ENCODE measurements around the gene LEKR1. TPM values are rescaled to one million over a fixed set of nuclear protein-coding genes. Genes with fewer than 3 reads are reported as not detected.

LEKR1 gene
- total and polyA plus RNA-seq, 7 donors: 0.12 to 0.79 (median 0.32) TPM; not detected in 2

DNA sequence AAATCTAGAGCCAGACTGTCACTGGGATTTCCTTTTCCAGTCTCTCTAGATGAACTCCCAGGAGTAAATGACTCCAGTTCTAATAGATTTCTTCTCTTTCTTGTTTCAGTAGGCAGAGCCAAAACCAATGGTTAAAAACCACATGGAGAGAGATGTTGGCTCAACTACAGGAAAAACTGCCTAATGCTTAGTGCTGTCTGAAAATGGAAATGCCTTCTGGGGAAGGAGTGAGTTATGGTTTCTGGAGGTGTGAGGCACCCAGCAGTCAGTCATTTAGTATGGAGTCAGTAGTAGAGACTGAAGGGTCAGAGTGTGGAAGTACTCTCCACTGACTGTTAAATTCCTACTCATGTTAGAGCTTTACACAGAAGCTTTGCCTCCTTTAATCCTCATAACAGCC is 197.1 kb downstream of the LEKR1 start:
- H3K4me1 ChIP-seq: no peaks in the 10 kb centered on the region
- no peak for DNase-seq
- H3K36me3 ChIP-seq (ENCODE audit: insufficient read depth in 1 of 2, low read depth in 1 of 2): no peaks in the 10 kb centered on the region
- no peak overlapping the region for H3K27ac ChIP-seq
- no peaks in the 10 kb centered on the region for H3K27me3 ChIP-seq (ENCODE audit: insufficient read depth in 3 of 3, low read length in 2 of 3)
- no peaks in the 10 kb centered on the region for H3K9me3 ChIP-seq
- TF ChIP-seq, protein P1, sequence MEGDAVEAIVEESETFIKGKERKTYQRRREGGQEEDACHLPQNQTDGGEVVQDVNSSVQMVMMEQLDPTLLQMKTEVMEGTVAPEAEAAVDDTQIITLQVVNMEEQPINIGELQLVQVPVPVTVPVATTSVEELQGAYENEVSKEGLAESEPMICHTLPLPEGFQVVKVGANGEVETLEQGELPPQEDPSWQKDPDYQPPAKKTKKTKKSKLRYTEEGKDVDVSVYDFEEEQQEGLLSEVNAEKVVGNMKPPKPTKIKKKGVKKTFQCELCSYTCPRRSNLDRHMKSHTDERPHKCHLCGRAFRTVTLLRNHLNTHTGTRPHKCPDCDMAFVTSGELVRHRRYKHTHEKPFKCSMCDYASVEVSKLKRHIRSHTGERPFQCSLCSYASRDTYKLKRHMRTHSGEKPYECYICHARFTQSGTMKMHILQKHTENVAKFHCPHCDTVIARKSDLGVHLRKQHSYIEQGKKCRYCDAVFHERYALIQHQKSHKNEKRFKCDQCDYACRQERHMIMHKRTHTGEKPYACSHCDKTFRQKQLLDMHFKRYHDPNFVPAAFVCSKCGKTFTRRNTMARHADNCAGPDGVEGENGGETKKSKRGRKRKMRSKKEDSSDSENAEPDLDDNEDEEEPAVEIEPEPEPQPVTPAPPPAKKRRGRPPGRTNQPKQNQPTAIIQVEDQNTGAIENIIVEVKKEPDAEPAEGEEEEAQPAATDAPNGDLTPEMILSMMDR (IDR thresholded peaks at IDR 0.05): no peak
- H3K4me3 ChIP-seq: no peak overlapping the region
- ATAC-seq: no peak
- intact Hi-C loops (cut with DNase I): no loop called here

DNA sequence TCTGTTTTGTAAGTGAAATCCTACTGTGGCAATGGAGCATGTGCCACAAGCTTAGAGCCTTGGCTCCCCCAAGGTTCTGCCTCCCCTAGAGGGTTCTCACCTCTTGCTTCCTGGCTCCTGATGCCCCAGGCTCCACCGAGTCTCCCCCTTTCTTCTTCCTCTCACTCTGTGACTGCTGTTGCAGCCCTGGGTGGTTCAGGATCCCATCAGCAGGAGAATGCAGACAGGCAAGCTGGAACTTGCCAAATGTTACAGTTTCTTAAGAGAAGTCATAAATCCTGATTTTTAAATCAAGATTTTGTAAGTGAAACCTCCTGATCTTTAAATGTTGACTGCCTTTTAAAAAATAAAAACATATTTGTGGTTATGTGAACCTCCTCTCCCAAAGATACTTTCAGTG is 199.9 kb downstream of the LEKR1 start:
- no peaks in the 10 kb centered on the region for H3K36me3 ChIP-seq (ENCODE audit: insufficient read depth in 1 of 2, low read depth in 1 of 2)
- TF ChIP-seq, protein P1 (IDR thresholded peaks at IDR 0.05): no peak

DNA sequence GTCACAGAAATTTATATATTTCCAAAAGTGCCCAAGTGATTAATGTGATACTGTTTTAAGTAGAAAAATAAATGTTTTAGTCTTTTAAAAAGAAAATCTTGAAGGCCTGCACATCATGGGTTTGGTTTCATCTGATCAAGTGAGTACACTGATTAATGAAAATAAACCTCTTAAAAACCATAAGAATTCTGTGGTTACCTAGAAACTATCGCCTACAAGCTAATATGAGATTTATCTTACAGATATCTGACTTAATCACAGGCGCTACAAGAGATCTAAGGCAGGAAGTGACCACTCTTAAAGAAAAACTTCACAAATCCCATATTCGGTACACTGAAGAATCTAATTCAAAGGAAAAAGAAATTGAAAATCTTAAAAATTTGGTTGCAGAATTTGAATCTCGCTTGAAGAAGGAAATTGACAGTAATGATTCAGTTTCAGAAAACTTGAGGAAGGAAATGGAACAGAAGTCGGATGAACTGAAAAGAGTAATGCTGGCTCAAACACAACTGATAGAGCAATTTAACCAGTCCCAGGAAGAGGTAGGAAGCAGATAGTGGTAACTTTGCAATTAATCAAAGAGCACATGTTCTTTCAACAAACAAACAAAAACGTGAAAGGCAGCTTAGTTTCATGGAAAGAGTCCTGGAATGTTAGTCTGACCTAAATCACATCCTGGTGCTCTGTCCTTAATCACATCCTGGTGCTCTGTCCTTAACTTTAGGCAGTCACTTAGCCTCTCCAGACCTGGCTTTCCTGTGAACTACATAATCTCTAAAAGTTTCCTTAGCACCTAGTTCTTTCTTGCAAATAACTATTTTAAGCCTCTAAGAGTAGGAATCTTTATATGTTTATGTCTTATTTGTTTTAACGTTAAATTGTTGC is 201.9 kb downstream of the LEKR1 start:
- no peaks in the 10 kb centered on the region for H3K36me3 ChIP-seq (ENCODE audit: insufficient read depth in 1 of 2, low read depth in 1 of 2)
- intact Hi-C loops (cut with DNase I): no loop called here
- no peak overlapping the region for H3K27ac ChIP-seq
- no peak overlapping the region for H3K4me3 ChIP-seq
- DNase-seq (no peak), ATAC-seq (no peak)
- no peaks in the 10 kb centered on the region for H3K4me1 ChIP-seq
- WGBS, 3 donors: 70 to 73% (median 71%) methylated on average over 7 of the region's 7 CpGs
- TF ChIP-seq, protein P1 (IDR thresholded peaks at IDR 0.05): no peak
- H3K27me3 ChIP-seq (ENCODE audit: insufficient read depth in 3 of 3, low read length in 2 of 3): no peaks in the 10 kb centered on the region
- no peaks in the 10 kb centered on the region for H3K9me3 ChIP-seq

More for the DNA sequence above, 199.9 kb downstream of the LEKR1 start:
- DNase-seq: no peak
- H3K4me1 ChIP-seq: no peaks in the 10 kb centered on the region
- no peaks in the 10 kb centered on the region for H3K27me3 ChIP-seq (ENCODE audit: insufficient read depth in 3 of 3, low read length in 2 of 3)
- intact Hi-C loops (cut with DNase I): no loop called here
- no peak for ATAC-seq
- 38 to 54% (median 50%) methylated on average over 1 of the region's 1 CpG for WGBS, 3 donors
- H3K9me3 ChIP-seq: no peaks in the 10 kb centered on the region
- no peak overlapping the region for H3K27ac ChIP-seq
- no peak overlapping the region for H3K4me3 ChIP-seq

DNA sequence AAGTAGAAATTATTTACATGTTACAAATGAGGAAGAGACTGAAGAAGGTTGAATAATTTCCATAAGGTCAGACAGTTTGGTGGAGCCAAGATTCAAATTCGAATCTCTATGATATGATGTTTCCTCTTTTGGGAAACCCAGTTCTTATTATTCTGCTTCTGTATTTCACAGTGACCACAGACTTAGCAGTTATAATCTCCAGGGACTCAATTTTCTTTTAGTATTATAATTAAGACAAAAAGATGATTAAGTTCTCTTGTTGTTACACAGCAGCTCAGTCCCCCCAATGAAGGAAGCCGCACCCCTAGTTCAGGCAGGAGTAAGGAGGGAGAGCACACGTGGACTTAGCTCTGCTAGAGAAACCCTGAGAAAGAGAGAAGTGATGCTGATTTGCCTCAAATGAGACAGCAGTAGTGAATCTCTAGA is 203.2 kb downstream of the LEKR1 start:
- H3K27me3 ChIP-seq (ENCODE audit: insufficient read depth in 3 of 3, low read length in 2 of 3): no peaks in the 10 kb centered on the region
- DNase-seq (no peak), ATAC-seq (no peak)
- TF ChIP-seq, protein P1 (IDR thresholded peaks at IDR 0.05): no peak
- intact Hi-C loops (cut with DNase I): no loop called here
- no peaks in the 10 kb centered on the region for H3K36me3 ChIP-seq (ENCODE audit: insufficient read depth in 1 of 2, low read depth in 1 of 2)
- no peak overlapping the region for H3K27ac ChIP-seq
- H3K4me3 ChIP-seq: no peak overlapping the region
- H3K4me1 ChIP-seq: no peaks in the 10 kb centered on the region
- 74 to 92% (median 85%) methylated on average over 3 of the region's 3 CpGs for WGBS, 3 donors
- no peaks in the 10 kb centered on the region for H3K9me3 ChIP-seq

Data from psoas muscle (tissue), 8 donors.